B cell (primary cell): ENCODE results near the gene ITGB7. TPM values are rescaled to one million over a fixed set of nuclear protein-coding genes. Genes with fewer than 3 reads are reported as not detected.
A peak's percentile ranks its signal among the peaks of the same experiment; 100 is the strongest.

Source experiments
- ATAC-seq: fragments of 200-7000 bp; cut with Tn5 transposase; one replicate; pipeline ENCODE4 v1.10.0; 2021; ENCODE audit warnings: low read depth, mild to moderate bottlenecking, moderate number of reproducible peaks, moderate library complexity
- CTCF ChIA-PET: fragments of 350-600 bp; sonication (Branson Sonifier 250); formaldehyde crosslinking; loops from one replicate; lab custom pipeline; 2021; ENCODE audit warnings: antibody characterized with exemption, inconsistent platforms; lab: Charles Lee
- POLR2A ChIA-PET: fragments of 350-600 bp; sonication (Branson Sonifier 250); formaldehyde crosslinking; loops from one replicate; lab custom pipeline; 2021; ENCODE audit warnings: antibody characterized with exemption; lab: Charles Lee
- DNase-seq: peaks from one replicate; pipeline ENCODE4 v3.0.0; 2013
- H2AFZ ChIP-seq: 2 replicates; pipeline ENCODE4 v1.6.1; 2012; ENCODE audit warnings: mild to moderate bottlenecking, low read depth, low read length; ENCODE audit not compliant: insufficient read depth, poor library complexity, severe bottlenecking
- H3K27ac ChIP-seq, 2 donors: 1 replicate in 1 of 2; 2 replicates in 1 of 2; pipeline ENCODE4 v1.5.1; 2012 to 2013; ENCODE audit warnings: low read length in 2 of 2, mild to moderate bottlenecking in 2 of 2, moderate library complexity in 1 of 2
- H3K27me3 ChIP-seq, 4 experiments: fragments of 200-600 bp in 1 of 4; sonication (generic) in 1 of 4; replicated peaks in 1 of 4; 1 replicate in 2 of 4; 2 replicates in 2 of 4; pipeline versions ENCODE4 v1.6.1 to v1.7.0; 2013 to 2016; ENCODE audit warnings: low read length in 3 of 4, mild to moderate bottlenecking in 2 of 4, mixed read lengths in 1 of 4, moderate library complexity in 1 of 4; ENCODE audit not compliant: insufficient read depth in 4 of 4, control insufficient read depth in 3 of 4; ENCODE audit errors: control extremely low read depth in 1 of 4
- H3K36me3 ChIP-seq, 2 experiments: replicated peaks in 1 of 2; 1 replicate in 1 of 2; 2 replicates in 1 of 2; pipeline versions ENCODE4 v1.6.1 to v1.7.1; 2013; ENCODE audit warnings: low read length in 1 of 2; ENCODE audit not compliant: insufficient read depth in 2 of 2, control insufficient read depth in 1 of 2; ENCODE audit errors: control extremely low read depth in 1 of 2, extremely low read depth in 1 of 2
- H3K4me1 ChIP-seq, 2 donors: fragments of 200-600 bp in 1 of 2; sonication (generic) in 1 of 2; 1 replicate in 1 of 2; 2 replicates in 1 of 2; pipeline versions ENCODE4 v1.5.1 to v1.6.1; 2013 to 2017; ENCODE audit warnings: low read length in 2 of 2; ENCODE audit not compliant: control insufficient read depth in 2 of 2, insufficient read depth in 2 of 2
- H3K4me2 ChIP-seq: replicated peaks from 2 replicates; pipeline ENCODE3; 2012; ENCODE audit warnings: mild to moderate bottlenecking, low read depth, low read length; ENCODE audit not compliant: poor library complexity, severe bottlenecking
- H3K4me3 ChIP-seq, 5 experiments: fragments of 200-600 bp in 1 of 5; sonication (generic) in 1 of 5; 1 replicate in 3 of 5; 2 replicates in 2 of 5; pipeline versions ENCODE4 v1.5.1 to v1.7.0; 2011 to 2016; ENCODE audit warnings: low read length in 4 of 5, mild to moderate bottlenecking in 4 of 5, low read depth in 2 of 5, control low read depth in 1 of 5, moderate library complexity in 1 of 5; ENCODE audit not compliant: insufficient read depth in 1 of 5; ENCODE audit errors: control extremely low read depth in 1 of 5, extremely low read depth in 1 of 5
- H3K79me2 ChIP-seq: fragments of 200-600 bp; sonication (generic); one replicate; pipeline ENCODE4 v1.6.0; 2016; ENCODE audit warnings: low read length; ENCODE audit not compliant: control insufficient read depth, insufficient read depth
- H3K9ac ChIP-seq: fragments of 200-600 bp; sonication (generic); 2 replicates; pipeline ENCODE4 v1.6.1; 2017; ENCODE audit warnings: mild to moderate bottlenecking, low read length, moderate library complexity
- H3K9me3 ChIP-seq, 3 donors: one replicate each; pipeline versions ENCODE4 v1.6.1 to v1.7.1; 2013; ENCODE audit warnings: low read length in 2 of 3; ENCODE audit not compliant: control insufficient read depth in 2 of 3, insufficient read depth in 1 of 3; ENCODE audit errors: control extremely low read depth in 1 of 3
- H4K20me1 ChIP-seq: 2 replicates; pipeline ENCODE4 v1.6.0; 2012; ENCODE audit warnings: mild to moderate bottlenecking, low read length; ENCODE audit not compliant: insufficient read depth, control insufficient read depth, poor library complexity, severe bottlenecking
- H3K27ac Mint-ChIP-seq: one replicate; pipeline ENCODE4 v1.8.0; 2021; ENCODE audit warnings: mixed read lengths
- H3K27me3 Mint-ChIP-seq: one replicate; pipeline ENCODE4 v1.8.0; 2021; ENCODE audit warnings: mixed read lengths
- H3K4me1 Mint-ChIP-seq: one replicate; pipeline ENCODE4 v1.8.0; 2021; ENCODE audit warnings: mixed read lengths
- H3K4me3 Mint-ChIP-seq: one replicate; pipeline ENCODE4 v1.8.0; 2021; ENCODE audit warnings: mixed read lengths
- H3K9me3 Mint-ChIP-seq: one replicate; pipeline ENCODE4 v1.8.0; 2022; ENCODE audit warnings: mixed read lengths; ENCODE audit not compliant: insufficient read depth
- EZH2 ChIP-seq: IDR thresholded peaks from 2 replicates; pipeline ENCODE4 v1.6.1; 2012; ENCODE audit warnings: borderline replicate concordance, low read depth, mild to moderate bottlenecking, moderate library complexity, low read length; ENCODE audit not compliant: insufficient read depth, poor library complexity, severe bottlenecking
- WGBS: methylation state at CpG from one replicate; pipeline ENCODE4 v1.1.5; 2013; ENCODE audit warnings: missing lambda C conversion rate; ENCODE audit not compliant: insufficient coverage; 5-methylcytosine and 5-hydroxymethylcytosine counted together
- intact Hi-C: fragments of 100-400 bp; cut with micrococcal nuclease; formaldehyde crosslinking; loops from one replicate; pipeline ENCODE4 v1.10.0; 2022
- polyA plus RNA-seq: library from polyadenylated mRNA; depleted of rRNA; stranded (reverse); fragments of >200 nt; gene quantifications from 2 replicates; pipeline ENCODE4 v1.2.3, GENCODE V29; 2012
- total RNA-seq, 2 donors: library from RNA; stranded (reverse); fragments of 120-200 nt in 1 of 2; gene quantifications; 1 replicate in 1 of 2; 2 replicates in 1 of 2; pipeline versions ENCODE4 v1.2.3 to v1.2.4, GENCODE V29; 2013 to 2022
- TF ChIP-seq, protein P1 (sequence below): fragments of 200-600 bp; IDR thresholded peaks from one replicate; pipeline ENCODE4 v1.8.0; 2022; ENCODE audit warnings: antibody characterized with exemption, mild to moderate bottlenecking

The ITGB7 gene
- total and polyA plus RNA-seq, 2 donors (not counting 1 experiment from before 2014, with no cell fraction given): 199 to 265 TPM

DNA sequence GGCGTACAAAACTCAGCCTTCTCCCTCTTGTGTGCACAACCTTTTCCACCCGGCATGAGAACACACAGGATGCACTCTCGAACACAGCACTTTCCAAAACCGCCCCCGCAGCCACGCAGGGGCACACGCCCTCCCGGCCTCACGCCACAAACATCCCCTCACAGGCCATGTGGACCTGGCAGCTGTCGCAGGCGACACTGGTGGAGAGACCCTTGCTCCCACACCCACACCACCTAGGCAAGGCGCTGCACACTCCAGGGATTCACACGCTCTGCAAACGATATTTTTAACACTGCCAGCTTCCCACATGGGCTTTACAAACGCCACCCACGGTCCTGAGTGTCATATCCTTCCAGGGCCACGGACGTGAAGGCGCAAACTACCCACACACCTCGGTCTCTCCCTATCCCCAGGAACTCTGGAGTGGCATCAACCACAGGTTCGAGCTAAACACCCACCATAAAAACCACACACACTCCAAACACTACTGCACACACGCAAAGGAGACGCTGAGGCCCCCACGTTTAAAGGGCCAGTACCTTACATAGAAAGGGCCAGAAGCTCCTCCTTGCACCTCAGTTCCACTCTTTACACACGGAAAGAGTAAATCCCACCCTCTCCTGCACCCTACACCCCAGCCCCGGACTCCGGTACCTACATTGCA, 12.4 kb upstream of the ITGB7 start:
- Histone ChIP-seq H3K9me3 (no peaks in the 10 kb centered on the region), H3K4me1 (peaks cover 39 to 56% of the 10 kb centered on the region in 2 donors), H3K36me3 (no peaks in the 10 kb centered on the region), H3K79me2 (no peaks in the 10 kb centered on the region), H3K9ac (peak overlapping the region; percentile 95), H3K4me3 (peak overlapping the region; percentile 47 to 100 (median 84)), H3K4me2 (peak overlapping the region; percentile 98), H3K27ac (peak overlapping the region; percentile 11 to 58), H4K20me1 (no peaks in the 10 kb centered on the region), H2AFZ (peak overlapping the region; percentile 97), H3K27me3 (no peaks in the 10 kb centered on the region)
- no peaks in the 10 kb centered on the region for H3K27me3 Mint-ChIP-seq
- peak overlapping the region; percentile 92 for H3K27ac Mint-ChIP-seq
- DNase-seq: peak; percentile 41
- H3K4me3 Mint-ChIP-seq: peak overlapping the region; percentile 97
- peaks cover 61% of the 10 kb centered on the region for H3K4me1 Mint-ChIP-seq
- WGBS: 7% methylated on average over 26 of the region's 27 CpGs
- TF ChIP-seq, protein P1, sequence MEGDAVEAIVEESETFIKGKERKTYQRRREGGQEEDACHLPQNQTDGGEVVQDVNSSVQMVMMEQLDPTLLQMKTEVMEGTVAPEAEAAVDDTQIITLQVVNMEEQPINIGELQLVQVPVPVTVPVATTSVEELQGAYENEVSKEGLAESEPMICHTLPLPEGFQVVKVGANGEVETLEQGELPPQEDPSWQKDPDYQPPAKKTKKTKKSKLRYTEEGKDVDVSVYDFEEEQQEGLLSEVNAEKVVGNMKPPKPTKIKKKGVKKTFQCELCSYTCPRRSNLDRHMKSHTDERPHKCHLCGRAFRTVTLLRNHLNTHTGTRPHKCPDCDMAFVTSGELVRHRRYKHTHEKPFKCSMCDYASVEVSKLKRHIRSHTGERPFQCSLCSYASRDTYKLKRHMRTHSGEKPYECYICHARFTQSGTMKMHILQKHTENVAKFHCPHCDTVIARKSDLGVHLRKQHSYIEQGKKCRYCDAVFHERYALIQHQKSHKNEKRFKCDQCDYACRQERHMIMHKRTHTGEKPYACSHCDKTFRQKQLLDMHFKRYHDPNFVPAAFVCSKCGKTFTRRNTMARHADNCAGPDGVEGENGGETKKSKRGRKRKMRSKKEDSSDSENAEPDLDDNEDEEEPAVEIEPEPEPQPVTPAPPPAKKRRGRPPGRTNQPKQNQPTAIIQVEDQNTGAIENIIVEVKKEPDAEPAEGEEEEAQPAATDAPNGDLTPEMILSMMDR: no peak
- no peak for TF ChIP-seq EZH2
- CTCF ChIA-PET: interaction anchor here (0.9 to 17.1 kb wide), 16 partner anchors 8 to 121 kb away, joined by 3 to 721 read pairs (median 6); partner anchors contain the start of genes AAAS, CSAD, ESPL1 and ITGB7
- H3K9me3 Mint-ChIP-seq: no peaks in the 10 kb centered on the region
- POLR2A ChIA-PET: interaction anchor here (0.6 to 3.4 kb wide), 20 partner anchors 10 to 1064 kb away, joined by 3 to 29 read pairs (median 4); partner anchors contain the start of genes AAAS, CSAD, ESPL1 and PFDN5
- no peak for ATAC-seq
- intact Hi-C loops: no loop called here
